ENCODE data around the gene AATK.

Gene AATK

GRCh38 chr17:81102352-81102751, 63.7 kb downstream of the AATK start:
- H3K4ac ChIP-seq (ENCODE audit: low read depth, low read length) = no peak overlapping the region
- H3K36me3 ChIP-seq (ENCODE audit: control insufficient read depth, insufficient read depth, low read length) = no peaks in the 10 kb centered on the region
- H3K27me3 ChIP-seq (ENCODE audit: insufficient read depth, low read length, poor library complexity) = no peaks in the 10 kb centered on the region
- no peak for DNase-seq
- no peak overlapping the region for H2BK5ac ChIP-seq (ENCODE audit: low read length)
- H3K79me1 ChIP-seq (ENCODE audit: low read length) = no peaks in the 10 kb centered on the region
- H2BK120ac ChIP-seq (ENCODE audit: low read depth, low read length) = no peak overlapping the region
- H3K56ac ChIP-seq (ENCODE audit: low read length) = no peak overlapping the region
- no peak overlapping the region for H3K27ac ChIP-seq (ENCODE audit: low read depth, low read length)
- H2BK15ac ChIP-seq (replicated peaks; ENCODE audit: low read depth) = no peak overlapping the region
- H3K9ac ChIP-seq (ENCODE audit: low read length) = no peak overlapping the region
- WGBS (ENCODE audit: extremely low coverage, insufficient coverage, low lambda C conversion rate) = no CpG with 5 or more reads among the region's 12 CpGs
- no peak overlapping the region for H3K4me3 ChIP-seq (ENCODE audit: low read length)
- H3K4me1 ChIP-seq (ENCODE audit: control insufficient read depth, low read depth, low read length) = peaks cover 1% of the 10 kb centered on the region
- H3K18ac ChIP-seq (ENCODE audit: low read length) = no peak overlapping the region
- H3K79me2 ChIP-seq (ENCODE audit: control insufficient read depth, insufficient read depth, low read length) = no peaks in the 10 kb centered on the region
- no peak overlapping the region for H3K23ac ChIP-seq (ENCODE audit: low read length)
- H4K5ac ChIP-seq (ENCODE audit: low read length) = no peak overlapping the region
- H2AK5ac ChIP-seq (ENCODE audit: low read length) = no peak overlapping the region
- no peak overlapping the region for H3K4me2 ChIP-seq (ENCODE audit: low read length)
- H4K8ac ChIP-seq (ENCODE audit: low read depth, low read length) = no peak overlapping the region

GRCh38 chr17:81101614-81102306, 64.3 kb downstream of the AATK start:
- H3K18ac ChIP-seq (ENCODE audit: low read length) = no peak overlapping the region
- H2BK5ac ChIP-seq (ENCODE audit: low read length) = no peak overlapping the region
- DNase-seq = peak; percentile 89
- no peak overlapping the region for H3K9ac ChIP-seq (ENCODE audit: low read length)
- no peak overlapping the region for H2BK120ac ChIP-seq (ENCODE audit: low read depth, low read length)
- no peak overlapping the region for H3K27ac ChIP-seq (ENCODE audit: low read depth, low read length)
- H4K5ac ChIP-seq (ENCODE audit: low read length) = no peak overlapping the region
- H3K4ac ChIP-seq (ENCODE audit: low read depth, low read length) = no peak overlapping the region
- no peak overlapping the region for H3K4me2 ChIP-seq (ENCODE audit: low read length)
- H3K56ac ChIP-seq (ENCODE audit: low read length) = no peak overlapping the region
- no peak overlapping the region for H4K8ac ChIP-seq (ENCODE audit: low read depth, low read length)
- H2BK15ac ChIP-seq (replicated peaks; ENCODE audit: low read depth) = no peak overlapping the region
- H3K36me3 ChIP-seq (ENCODE audit: control insufficient read depth, insufficient read depth, low read length) = no peaks in the 10 kb centered on the region
- no CpG with 5 or more reads among the region's 33 CpGs for WGBS (ENCODE audit: extremely low coverage, insufficient coverage, low lambda C conversion rate)
- peaks cover 4% of the 10 kb centered on the region for H3K4me1 ChIP-seq (ENCODE audit: control insufficient read depth, low read depth, low read length)
- H2AK5ac ChIP-seq (ENCODE audit: low read length) = no peak overlapping the region
- no peaks in the 10 kb centered on the region for H3K27me3 ChIP-seq (ENCODE audit: insufficient read depth, low read length, poor library complexity)
- no peaks in the 10 kb centered on the region for H3K79me1 ChIP-seq (ENCODE audit: low read length)
- no peak overlapping the region for H3K4me3 ChIP-seq (ENCODE audit: low read length)
- no peaks in the 10 kb centered on the region for H3K79me2 ChIP-seq (ENCODE audit: control insufficient read depth, insufficient read depth, low read length)
- H3K23ac ChIP-seq (ENCODE audit: low read length) = no peak overlapping the region

GRCh38 chr17:81100668-81101067, 65.4 kb downstream of the AATK start:
- DNase-seq = no peak
- H2BK15ac ChIP-seq (replicated peaks; ENCODE audit: low read depth) = no peak overlapping the region
- WGBS (ENCODE audit: extremely low coverage, insufficient coverage, low lambda C conversion rate) = no CpG with 5 or more reads among the region's 10 CpGs
- H3K79me2 ChIP-seq (ENCODE audit: control insufficient read depth, insufficient read depth, low read length) = no peaks in the 10 kb centered on the region
- no peak overlapping the region for H4K5ac ChIP-seq (ENCODE audit: low read length)
- H2BK120ac ChIP-seq (ENCODE audit: low read depth, low read length) = no peak overlapping the region
- no peaks in the 10 kb centered on the region for H3K27me3 ChIP-seq (ENCODE audit: insufficient read depth, low read length, poor library complexity)
- H3K79me1 ChIP-seq (ENCODE audit: low read length) = no peaks in the 10 kb centered on the region
- H3K36me3 ChIP-seq (ENCODE audit: control insufficient read depth, insufficient read depth, low read length) = no peaks in the 10 kb centered on the region
- H4K8ac ChIP-seq (ENCODE audit: low read depth, low read length) = no peak overlapping the region
- H2AK5ac ChIP-seq (ENCODE audit: low read length) = no peak overlapping the region
- no peak overlapping the region for H3K18ac ChIP-seq (ENCODE audit: low read length)
- no peak overlapping the region for H2BK5ac ChIP-seq (ENCODE audit: low read length)
- H3K4me2 ChIP-seq (ENCODE audit: low read length) = no peak overlapping the region
- H3K4me3 ChIP-seq (ENCODE audit: low read length) = no peak overlapping the region
- H3K4ac ChIP-seq (ENCODE audit: low read depth, low read length) = no peak overlapping the region
- no peak overlapping the region for H3K9ac ChIP-seq (ENCODE audit: low read length)
- H3K27ac ChIP-seq (ENCODE audit: low read depth, low read length) = no peak overlapping the region
- no peak overlapping the region for H3K23ac ChIP-seq (ENCODE audit: low read length)
- H3K4me1 ChIP-seq (ENCODE audit: control insufficient read depth, low read depth, low read length) = peaks cover 4% of the 10 kb centered on the region
- H3K56ac ChIP-seq (ENCODE audit: low read length) = no peak overlapping the region

DNA sequence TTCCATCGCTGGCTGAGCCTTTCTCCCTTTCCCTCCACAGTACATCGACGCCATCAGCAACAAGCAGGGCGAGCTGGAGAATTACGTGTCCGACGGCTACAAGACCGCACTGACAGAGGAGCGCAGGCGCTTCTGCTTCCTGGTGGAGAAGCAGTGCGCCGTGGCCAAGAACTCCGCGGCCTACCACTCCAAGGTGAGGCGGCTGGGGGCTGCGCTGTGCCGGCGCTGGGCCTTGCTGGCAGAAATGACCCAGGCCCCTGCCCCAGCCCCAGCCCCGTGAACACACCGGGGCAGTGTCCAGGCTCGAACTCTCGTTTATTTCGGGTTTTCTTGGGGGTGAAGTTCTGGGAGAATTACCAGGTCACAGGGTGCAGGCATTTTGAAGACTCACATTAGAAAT, 66.1 kb downstream of the AATK start:
- H3K4me1 ChIP-seq (ENCODE audit: control insufficient read depth, low read depth, low read length) = peaks cover 7% of the 10 kb centered on the region

GRCh38 chr17:81097943-81098308, 68.1 kb downstream of the AATK start:
- Histone ChIP-seq H2BK15ac (replicated peaks; ENCODE audit: low read depth) (no peak overlapping the region), H3K27ac (ENCODE audit: low read depth, low read length) (no peak overlapping the region), H3K9ac (ENCODE audit: low read length) (no peak overlapping the region), H3K27me3 (ENCODE audit: insufficient read depth, low read length, poor library complexity) (no peaks in the 10 kb centered on the region), H4K8ac (ENCODE audit: low read depth, low read length) (no peak overlapping the region), H3K79me1 (ENCODE audit: low read length) (no peaks in the 10 kb centered on the region), H4K5ac (ENCODE audit: low read length) (no peak overlapping the region), H3K23ac (ENCODE audit: low read length) (no peak overlapping the region), H3K4me2 (ENCODE audit: low read length) (no peak overlapping the region), H3K18ac (ENCODE audit: low read length) (no peak overlapping the region), H3K56ac (ENCODE audit: low read length) (peak overlapping the region; percentile 79), H2AK5ac (ENCODE audit: low read length) (no peak overlapping the region), H2BK5ac (ENCODE audit: low read length) (no peak overlapping the region), H3K4ac (ENCODE audit: low read depth, low read length) (no peak overlapping the region), H3K36me3 (ENCODE audit: control insufficient read depth, insufficient read depth, low read length) (no peaks in the 10 kb centered on the region), H2BK120ac (ENCODE audit: low read depth, low read length) (no peak overlapping the region), H3K4me3 (ENCODE audit: low read length) (no peak overlapping the region), H3K79me2 (ENCODE audit: control insufficient read depth, insufficient read depth, low read length) (no peaks in the 10 kb centered on the region), H3K4me1 (ENCODE audit: control insufficient read depth, low read depth, low read length) (peaks cover 7% of the 10 kb centered on the region)
- no peak for DNase-seq
- WGBS (ENCODE audit: extremely low coverage, insufficient coverage, low lambda C conversion rate) = no CpG with 5 or more reads among the region's 13 CpGs

More for the DNA sequence above, 66.1 kb downstream of the AATK start:
- WGBS (ENCODE audit: extremely low coverage, insufficient coverage, low lambda C conversion rate) = no CpG with 5 or more reads among the region's 23 CpGs
- Histone ChIP-seq H3K18ac (ENCODE audit: low read length) (no peak overlapping the region), H3K23ac (ENCODE audit: low read length) (no peak overlapping the region), H2AK5ac (ENCODE audit: low read length) (no peak overlapping the region), H3K79me1 (ENCODE audit: low read length) (no peaks in the 10 kb centered on the region), H3K27me3 (ENCODE audit: insufficient read depth, low read length, poor library complexity) (no peaks in the 10 kb centered on the region), H2BK120ac (ENCODE audit: low read depth, low read length) (no peak overlapping the region), H2BK15ac (replicated peaks; ENCODE audit: low read depth) (no peak overlapping the region), H3K36me3 (ENCODE audit: control insufficient read depth, insufficient read depth, low read length) (no peaks in the 10 kb centered on the region), H3K56ac (ENCODE audit: low read length) (no peak overlapping the region), H3K4me3 (ENCODE audit: low read length) (no peak overlapping the region), H2BK5ac (ENCODE audit: low read length) (no peak overlapping the region), H4K8ac (ENCODE audit: low read depth, low read length) (no peak overlapping the region), H4K5ac (ENCODE audit: low read length) (no peak overlapping the region), H3K4ac (ENCODE audit: low read depth, low read length) (no peak overlapping the region), H3K9ac (ENCODE audit: low read length) (no peak overlapping the region), H3K27ac (ENCODE audit: low read depth, low read length) (no peak overlapping the region), H3K4me2 (ENCODE audit: low read length) (no peak overlapping the region), H3K79me2 (ENCODE audit: control insufficient read depth, insufficient read depth, low read length) (no peaks in the 10 kb centered on the region)
- DNase-seq = no peak

All from mesendoderm (in vitro differentiated cells).